ENCODE results near the gene ZNRD2.
A peak's percentile ranks its signal among the peaks of the same experiment; 100 is the strongest.

The ZNRD2 gene

GRCh38 chr11:65590240-65590738 lies 20.0 kb downstream of the ZNRD2 start:
- DNase-seq, result peak; percentile 45

GRCh38 chr11:65591939-65592857 lies 21.9 kb downstream of the ZNRD2 start:
- DNase-seq, result no peak

GRCh38 chr11:65592858-65593517 lies 22.7 kb downstream of the ZNRD2 start:
- no peak for DNase-seq

GRCh38 chr11:65593518-65594414 lies 23.5 kb downstream of the ZNRD2 start:
- DNase-seq, result no peak

GRCh38 chr11:65595131-65595530 lies 24.9 kb downstream of the ZNRD2 start:
- no peak for DNase-seq

GRCh38 chr11:65595543-65596281 lies 25.4 kb downstream of the ZNRD2 start, which contains the start of gene KCNK7:
Gene KCNK7 (minus strand): TSS chr11:65595800. CDS start chr11:65595772, 28 bp downstream.
- DNase-seq, result no peak

GRCh38 chr11:65596520-65596919 lies 26.2 kb downstream of the ZNRD2 start:
- DNase-seq, result no peak

GRCh38 chr11:65598258-65598699 lies 28.0 kb downstream of the ZNRD2 start:
- no peak for DNase-seq

GRCh38 chr11:65599216-65599954 lies 29.1 kb downstream of the ZNRD2 start:
- DNase-seq, result no peak

GRCh38 chr11:65599955-65600246 lies 29.6 kb downstream of the ZNRD2 start:
- DNase-seq, result no peak

- DNase-seq, result no peak
Measured at GRCh38 chr11:65604258-65604657, 34.0 kb downstream of the ZNRD2 start.

GRCh38 chr11:65606876-65607613 lies 36.8 kb downstream of the ZNRD2 start:
- DNase-seq, result peak; percentile 66

- no peak for DNase-seq
Measured at GRCh38 chr11:65607614-65608426, 37.5 kb downstream of the ZNRD2 start.

GRCh38 chr11:65609229-65609628 lies 39.0 kb downstream of the ZNRD2 start:
- DNase-seq, result no peak

GRCh38 chr11:65609665-65610064 lies 39.4 kb downstream of the ZNRD2 start:
- DNase-seq, result no peak

GRCh38 chr11:65610404-65610803 lies 40.1 kb downstream of the ZNRD2 start:
- no peak for DNase-seq

- DNase-seq, result no peak
Measured at GRCh38 chr11:65611028-65611757, 40.9 kb downstream of the ZNRD2 start.

GRCh38 chr11:65611758-65612603 lies 41.7 kb downstream of the ZNRD2 start:
- no peak for DNase-seq
